K562 (cell line): ENCODE results near the gene PLD1. TPM values are rescaled to one million over a fixed set of nuclear protein-coding genes. Genes with fewer than 3 reads are reported as not detected.

Experiments
- ATAC-seq: fragments of 200-7000 bp; cut with Tn5 transposase; 3 replicates; pipeline ENCODE4 v1.9.1; 2020; ENCODE audit warnings: moderate library complexity
- BruUV-seq: library from RNA; stranded (reverse); fragments of 400-500 nt; replicated peaks from 2 replicates; lab custom pipeline; 2021; lab: Mats Ljungman, UMichigan
- CTCF ChIA-PET: fragments of 300-600 bp; formaldehyde crosslinking; extraction: SDS; loops from one replicate; lab custom pipeline; 2021; ENCODE audit warnings: low intra/inter-chr PET ratio; lab: Yijun Ruan, JAX
- POLR2A ChIA-PET: fragments of 300-600, 350-650 bp; sonication (Branson Sonifier 250); formaldehyde crosslinking; extraction: SDS; loops from one replicate; lab custom pipeline; 2021; ENCODE audit warnings: antibody characterized with exemption, inconsistent platforms; lab: Yijun Ruan, JAX
- DNase-seq, 4 experiments: peaks; one replicate each; pipeline versions ENCODE4 v3.0.0 to v3.0.0-alpha.2; 2011 to 2018; ENCODE audit warnings: low spot score in 3 of 4, mixed read lengths in 3 of 4; ENCODE audit errors: extremely low read depth in 1 of 4
- FAIRE-seq: peaks from 2 replicates; lab custom pipeline; 2011; peaks lifted over from hg19 to GRCh38; lab: Jason Lieb, UNC
- H2AFZ ChIP-seq: 2 replicates; pipeline ENCODE4 v1.6.0; 2011; ENCODE audit warnings: low read depth, low read length, control low read depth, inconsistent platforms
- H3K27ac ChIP-seq: fragments of 200-600 bp; 3 replicates; pipeline ENCODE4 v1.8.0; 2011; ENCODE audit warnings: low read depth, mild to moderate bottlenecking, control low read depth, inconsistent platforms, low read length, moderate library complexity, mixed read lengths; ENCODE audit errors: extremely low read depth
- H3K27me3 ChIP-seq, 2 experiments: fragments of 300-600 bp in 1 of 2; 2 replicates in 1 of 2; 3 replicates in 1 of 2; pipeline versions ENCODE4 v1.6.0 to v1.8.0; 2011; ENCODE audit warnings: inconsistent platforms in 2 of 2, low read length in 2 of 2, mild to moderate bottlenecking in 1 of 2, mixed read lengths in 1 of 2, moderate library complexity in 1 of 2; ENCODE audit not compliant: control insufficient read depth in 2 of 2, insufficient read depth in 2 of 2
- H3K36me3 ChIP-seq: fragments of 300-600 bp; 3 replicates; pipeline ENCODE4 v1.8.0; 2011; ENCODE audit warnings: mild to moderate bottlenecking, low read length, inconsistent platforms; ENCODE audit not compliant: control insufficient read depth, insufficient read depth
- H3K4me1 ChIP-seq, 2 experiments: fragments of 200-600 bp in 1 of 2; replicated peaks in 1 of 2; 2 replicates in 1 of 2; 3 replicates in 1 of 2; pipeline versions ENCODE4 v1.5.1 to v1.8.0; 2011; ENCODE audit warnings: inconsistent platforms in 2 of 2, low read length in 2 of 2, mild to moderate bottlenecking in 1 of 2, mixed read lengths in 1 of 2, moderate library complexity in 1 of 2; ENCODE audit not compliant: control insufficient read depth in 2 of 2, insufficient read depth in 2 of 2
- H3K4me2 ChIP-seq: 2 replicates; pipeline ENCODE4 v1.6.1; 2011; ENCODE audit warnings: low read length, control low read depth, inconsistent platforms, mixed read lengths; ENCODE audit not compliant: insufficient read depth
- H3K4me3 ChIP-seq: fragments of 200-600 bp; sonication (generic), shearing (Covaris generic); 2 replicates; pipeline ENCODE4 v1.5.1; 2016; ENCODE audit warnings: control low read depth, inconsistent platforms
- H3K79me2 ChIP-seq: fragments of 200-600 bp; 3 replicates; pipeline ENCODE4 v1.8.0; 2011; ENCODE audit warnings: low read length, inconsistent platforms; ENCODE audit not compliant: control insufficient read depth, insufficient read depth
- H3K9ac ChIP-seq, 2 experiments: 2 replicates each; pipeline versions ENCODE4 v1.6.0 to v1.6.1; 2011; ENCODE audit warnings: low read depth in 2 of 2, low read length in 2 of 2, control low read depth in 1 of 2, inconsistent platforms in 1 of 2, mild to moderate bottlenecking in 1 of 2, mixed read lengths in 1 of 2; ENCODE audit not compliant: insufficient read depth in 1 of 2
- H3K9me1 ChIP-seq: one replicate; pipeline ENCODE4 v1.6.0; 2011; ENCODE audit warnings: inconsistent platforms, mild to moderate bottlenecking, low read length, moderate library complexity; ENCODE audit not compliant: control insufficient read depth, insufficient read depth
- H3K9me3 ChIP-seq: replicated peaks from 2 replicates; pipeline ENCODE4 v1.5.1; 2011; ENCODE audit warnings: low read depth, low read length, inconsistent platforms; ENCODE audit not compliant: control insufficient read depth, insufficient read depth
- H4K20me1 ChIP-seq: replicated peaks from 2 replicates; pipeline ENCODE4 v1.6.1; 2011; ENCODE audit warnings: low read length, inconsistent platforms, mixed read lengths; ENCODE audit not compliant: control insufficient read depth, insufficient read depth
- BACH1 ChIP-seq: fragments of 200-800 bp; sonication (Bioruptor generic); IDR thresholded peaks from 2 replicates; pipeline ENCODE4 v1.6.1; 2016; ENCODE audit warnings: missing genetic modification characterization, missing compliant biosample characterization
- BCOR ChIP-seq: fragments of 450-650 bp; IDR thresholded peaks from 2 replicates; pipeline ENCODE4 v1.6.1; 2016
- FOS ChIP-seq: IDR thresholded peaks from 3 replicates; pipeline ENCODE4 v1.6.1; 2011; ENCODE audit not compliant: insufficient read length; ENCODE audit errors: extremely low read depth
- NFIC ChIP-seq: fragments of 450-650 bp; IDR thresholded peaks from 2 replicates; pipeline ENCODE4 v1.6.1; 2017; ENCODE audit warnings: mild to moderate bottlenecking, inconsistent platforms
- PHB2 ChIP-seq: fragments of 450-650 bp; IDR thresholded peaks from 2 replicates; pipeline ENCODE4 v1.6.1; 2017; ENCODE audit warnings: low read depth
- RFX1 ChIP-seq: fragments of 450-650 bp; IDR thresholded peaks from 2 replicates; pipeline ENCODE4 v1.6.1; 2016; ENCODE audit warnings: mild to moderate bottlenecking, moderate library complexity
- SPI1 ChIP-seq: IDR thresholded peaks from 2 replicates; pipeline ENCODE4 v1.6.1; 2011; ENCODE audit warnings: low read depth, low read length, control low read depth, borderline replicate concordance
- ZFP36 ChIP-seq: fragments of 150-350 bp; IDR thresholded peaks from 2 replicates; pipeline ENCODE4 v1.6.1; 2018; ENCODE audit warnings: low read length, low read depth; ENCODE audit not compliant: partially characterized antibody
- ZNF232 ChIP-seq: sonication (generic); formaldehyde crosslinking; IDR thresholded peaks from 2 replicates; pipeline ENCODE4 v1.8.0; 2022; ENCODE audit warnings: mild to moderate bottlenecking, missing genetic modification reagents
- ZNF717 ChIP-seq: fragments of 250-450 bp; sonication (Bioruptor Pico); IDR thresholded peaks from 2 replicates; pipeline ENCODE4 v1.5.0; 2021
- WGBS: fragments of 100-300 bp; shearing (Covaris generic); methylation state at CpG from one replicate; pipeline ENCODE4 v1.1.6; 2016; ENCODE audit warnings: low coverage, mixed read lengths; ENCODE audit not compliant: insufficient coverage; ENCODE audit errors: missing lambda C conversion rate; 5-methylcytosine and 5-hydroxymethylcytosine counted together
- in situ Hi-C: fragments of 300-500 bp; cut with MboI; formaldehyde crosslinking; loops from 4 replicates; pipeline ENCODE4 v1.15.0; 2018; ENCODE audit warnings: inconsistent platforms, mixed read lengths
- intact Hi-C: fragments of 100-400 bp; cut with micrococcal nuclease; formaldehyde crosslinking; loops from 2 replicates; pipeline ENCODE4 v1.14.2; 2022
- polyA plus RNA-seq, 8 experiments: library from polyadenylated mRNA; depleted of rRNA in 4 of 8; stranded (reverse) in 5 of 8; unstranded in 3 of 8; fragments of >200 nt; fragmentation: Nextera tagmentation in 2 of 8; fragmentation: Illumina TruSeq in 1 of 8; extraction: Ambion mirVana in 2 of 8; extraction: Trizol in 1 of 8; gene quantifications; 2 replicates each; pipeline versions ENCODE4 v1.2.1 to v1.2.3, GENCODE V29; 2011 to 2014; ENCODE audit warnings: inconsistent platforms in 1 of 8, missing spikeins in 1 of 8
- total RNA-seq, 7 experiments: library from RNA; depleted of rRNA in 6 of 7; stranded (reverse); fragments of >200 nt in 6 of 7; fragmentation: Illumina TruSeq in 2 of 7; extraction: Trizol in 2 of 7; gene quantifications; 2 replicates each; pipeline versions ENCODE4 v1.2.1 to v1.2.3, GENCODE V29; 2011 to 2021; ENCODE audit warnings: low replicate concordance in 1 of 7
- TF ChIP-seq, protein P1 (sequence below): fragments of 150-350 bp; conservative IDR thresholded peaks from 2 replicates; pipeline ENCODE4 v1.6.1; 2014; ENCODE audit warnings: low read length
- TF ChIP-seq, protein P2 (sequence below): fragments of 450-650 bp; formaldehyde crosslinking; IDR thresholded peaks from 2 replicates; pipeline ENCODE4 v1.4.0; 2020; ENCODE audit warnings: mild to moderate bottlenecking, mixed read lengths
- TF ChIP-seq, protein P3 (sequence below): sonication (generic); formaldehyde crosslinking; IDR thresholded peaks from 2 replicates; pipeline ENCODE4 v1.9.0; 2022; ENCODE audit warnings: mild to moderate bottlenecking, missing genetic modification reagents
- TF ChIP-seq, protein P4 (sequence below), 3 experiments: fragments of 200-800 bp in 1 of 3; sonication (Bioruptor generic) in 1 of 3; sonication (generic) in 1 of 3; formaldehyde crosslinking in 1 of 3; IDR thresholded peaks; 2 replicates each; pipeline versions ENCODE4 v1.6.1 to v1.8.0; 2016 to 2022; ENCODE audit warnings: mild to moderate bottlenecking in 2 of 3, missing compliant biosample characterization in 2 of 3, missing genetic modification characterization in 2 of 3, missing genetic modification reagents in 1 of 3

Gene PLD1
- total and polyA plus RNA-seq, 9 of the 15 experiments (the other 6 are each of a cell fraction or from before 2014, with no cell fraction given), result 8.4 to 26.1 (median 18.6) TPM

DNA sequence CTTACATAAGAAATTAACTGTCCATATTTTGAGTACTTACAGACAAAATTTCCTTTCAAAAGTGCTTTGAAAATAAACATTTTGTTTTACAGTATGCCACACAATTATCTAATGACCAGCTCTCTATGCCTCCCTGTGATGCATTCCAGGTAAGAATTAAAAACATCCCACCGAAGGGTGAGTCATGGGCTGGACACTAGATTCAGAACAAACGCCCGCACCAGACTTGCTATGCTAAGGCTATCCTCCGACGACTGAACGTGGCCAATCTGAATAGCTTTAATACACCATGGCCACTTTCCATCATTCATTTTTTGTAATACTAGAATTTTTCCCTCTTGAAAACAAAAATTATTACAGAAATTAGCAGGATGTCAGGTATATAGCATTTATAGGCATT lies 210.3 kb downstream of the PLD1 start:
- BruUV-seq, result no TSS peak
- WGBS, result 65% methylated on average over 6 of the region's 6 CpGs
- Histone ChIP-seq H3K27ac (no peak overlapping the region), H3K36me3 (peaks cover 8% of the 10 kb centered on the region; the same call in 1 of the 3 replicates), H2AFZ (no peak overlapping the region), H3K4me2 (no peak overlapping the region), H3K9me3 (no peaks in the 10 kb centered on the region), H4K20me1 (no peaks in the 10 kb centered on the region), H3K9ac (no peak overlapping the region), H3K9me1 (no peaks in the 10 kb centered on the region), H3K4me3 (no peak overlapping the region), H3K4me1 (peaks cover 0 to 3% of the 10 kb centered on the region in 2 experiments; a peak in 1 of 5 replicates), H3K27me3 (no peaks in the 10 kb centered on the region), H3K79me2 (no peaks in the 10 kb centered on the region)
- CTCF ChIA-PET, result interaction anchor here (0.7 kb wide), 1 partner anchor 745 kb away, joined by 3 read pairs; no protein-coding TSS in a partner anchor
- ATAC-seq, result no peak
- intact Hi-C loops, result loop anchor here (10.0 kb wide), 1 partner anchor 635 kb away; no protein-coding TSS in a partner anchor
- POLR2A ChIA-PET, result interaction anchor here (0.9 kb wide), 1 partner anchor 579 kb away, joined by 3 read pairs; no protein-coding TSS in a partner anchor
- no peak for DNase-seq
- in situ Hi-C loops, result no loop called here
- TF ChIP-seq, protein P1, sequence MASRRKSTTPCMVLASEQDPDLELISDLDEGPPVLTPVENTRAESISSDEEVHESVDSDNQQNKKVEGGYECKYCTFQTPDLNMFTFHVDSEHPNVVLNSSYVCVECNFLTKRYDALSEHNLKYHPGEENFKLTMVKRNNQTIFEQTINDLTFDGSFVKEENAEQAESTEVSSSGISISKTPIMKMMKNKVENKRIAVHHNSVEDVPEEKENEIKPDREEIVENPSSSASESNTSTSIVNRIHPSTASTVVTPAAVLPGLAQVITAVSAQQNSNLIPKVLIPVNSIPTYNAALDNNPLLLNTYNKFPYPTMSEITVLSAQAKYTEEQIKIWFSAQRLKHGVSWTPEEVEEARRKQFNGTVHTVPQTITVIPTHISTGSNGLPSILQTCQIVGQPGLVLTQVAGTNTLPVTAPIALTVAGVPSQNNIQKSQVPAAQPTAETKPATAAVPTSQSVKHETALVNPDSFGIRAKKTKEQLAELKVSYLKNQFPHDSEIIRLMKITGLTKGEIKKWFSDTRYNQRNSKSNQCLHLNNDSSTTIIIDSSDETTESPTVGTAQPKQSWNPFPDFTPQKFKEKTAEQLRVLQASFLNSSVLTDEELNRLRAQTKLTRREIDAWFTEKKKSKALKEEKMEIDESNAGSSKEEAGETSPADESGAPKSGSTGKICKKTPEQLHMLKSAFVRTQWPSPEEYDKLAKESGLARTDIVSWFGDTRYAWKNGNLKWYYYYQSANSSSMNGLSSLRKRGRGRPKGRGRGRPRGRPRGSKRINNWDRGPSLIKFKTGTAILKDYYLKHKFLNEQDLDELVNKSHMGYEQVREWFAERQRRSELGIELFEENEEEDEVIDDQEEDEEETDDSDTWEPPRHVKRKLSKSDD, result no peak
- TF ChIP-seq FOS (no peak), NFIC (no peak), ZNF232 (CRISPR knock-in tag) (no peak), SPI1 (no peak), ZNF717 (CRISPR knock-in tag) (no peak), PHB2 (no peak), RFX1 (no peak), BCOR (no peak), BACH1 (tag) (no peak), ZFP36 (no peak)
- TF ChIP-seq, protein P2, sequence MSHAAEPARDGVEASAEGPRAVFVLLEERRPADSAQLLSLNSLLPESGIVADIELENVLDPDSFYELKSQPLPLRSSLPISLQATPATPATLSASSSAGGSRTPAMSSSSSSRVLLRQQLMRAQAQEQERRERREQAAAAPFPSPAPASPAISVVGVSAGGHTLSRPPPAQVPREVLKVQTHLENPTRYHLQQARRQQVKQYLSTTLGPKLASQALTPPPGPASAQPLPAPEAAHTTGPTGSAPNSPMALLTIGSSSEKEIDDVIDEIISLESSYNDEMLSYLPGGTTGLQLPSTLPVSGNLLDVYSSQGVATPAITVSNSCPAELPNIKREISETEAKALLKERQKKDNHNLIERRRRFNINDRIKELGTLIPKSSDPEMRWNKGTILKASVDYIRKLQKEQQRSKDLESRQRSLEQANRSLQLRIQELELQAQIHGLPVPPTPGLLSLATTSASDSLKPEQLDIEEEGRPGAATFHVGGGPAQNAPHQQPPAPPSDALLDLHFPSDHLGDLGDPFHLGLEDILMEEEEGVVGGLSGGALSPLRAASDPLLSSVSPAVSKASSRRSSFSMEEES (CRISPR knock-in tag), result no peak
- TF ChIP-seq, protein P3, sequence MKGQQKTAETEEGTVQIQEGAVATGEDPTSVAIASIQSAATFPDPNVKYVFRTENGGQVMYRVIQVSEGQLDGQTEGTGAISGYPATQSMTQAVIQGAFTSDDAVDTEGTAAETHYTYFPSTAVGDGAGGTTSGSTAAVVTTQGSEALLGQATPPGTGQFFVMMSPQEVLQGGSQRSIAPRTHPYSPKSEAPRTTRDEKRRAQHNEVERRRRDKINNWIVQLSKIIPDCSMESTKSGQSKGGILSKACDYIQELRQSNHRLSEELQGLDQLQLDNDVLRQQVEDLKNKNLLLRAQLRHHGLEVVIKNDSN (CRISPR knock-in tag), result no peak
- TF ChIP-seq, protein P4, sequence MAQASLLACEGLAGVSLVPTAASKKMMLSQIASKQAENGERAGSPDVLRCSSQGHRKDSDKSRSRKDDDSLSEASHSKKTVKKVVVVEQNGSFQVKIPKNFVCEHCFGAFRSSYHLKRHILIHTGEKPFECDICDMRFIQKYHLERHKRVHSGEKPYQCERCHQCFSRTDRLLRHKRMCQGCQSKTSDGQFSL (CRISPR knock-in tag; IDR thresholded peaks at IDR 0.05), result no peak
- TF ChIP-seq, protein P4 (tag; IDR thresholded peaks at IDR 0.05), result no peak
- FAIRE-seq, result no peak
